NT2/D1 (cell line): ENCODE results near the gene HEPACAM.

ENCODE experiments used
- SUZ12 ChIP-seq: IDR thresholded peaks from 2 replicates; pipeline ENCODE4 v1.6.1; 2011; ENCODE audit not compliant: insufficient read length, insufficient read depth; ENCODE audit errors: extremely low read depth
- YY1 ChIP-seq: IDR thresholded peaks from 2 replicates; pipeline ENCODE4 v1.6.1; 2011; ENCODE audit not compliant: insufficient read length, insufficient read depth
- ZNF274 ChIP-seq: IDR thresholded peaks from 2 replicates; pipeline ENCODE4 v1.6.1; 2011; ENCODE audit warnings: mild to moderate bottlenecking, low read depth, low read length

GRCh38 chr11:124918950-124919349 is 16.9 kb downstream of the HEPACAM start, which contains the start of gene HEPN1:
- TF ChIP-seq ZNF274 (no peak), YY1 (no peak), SUZ12 (no peak)
